HEK293 (cell line): Measurements from ENCODE around the gene HSD3B1.

Experiments used
- CTCF ChIA-PET: fragments of 350-600 bp; formaldehyde crosslinking; extraction: SDS; loops from one replicate; lab custom pipeline; 2021; ENCODE audit warnings: antibody characterized with exemption; lab: Yijun Ruan, JAX
- POLR2A ChIA-PET: fragments of 300-600 bp; formaldehyde crosslinking; extraction: SDS; loops from one replicate; lab custom pipeline; 2020; ENCODE audit warnings: antibody characterized with exemption, inconsistent platforms; lab: Yijun Ruan, JAX
- H3K27ac ChIP-seq: fragments of 200-500 bp; sonication (Bioruptor generic); 2 replicates; pipeline ENCODE4 v1.5.1; 2014; ENCODE audit warnings: low read depth, low read length, control low read depth, inconsistent platforms; ENCODE audit errors: extremely low read depth
- H3K36me3 ChIP-seq, 2 experiments: fragments of 200-500 bp in 1 of 2; sonication (Bioruptor generic) in 1 of 2; 1 replicate in 1 of 2; 2 replicates in 1 of 2; pipeline ENCODE4 v1.5.1; 2014 to 2017; ENCODE audit warnings: inconsistent platforms in 2 of 2, low read length in 2 of 2; ENCODE audit not compliant: control insufficient read depth in 2 of 2, insufficient read depth in 1 of 2
- H3K4me1 ChIP-seq: fragments of 200-500 bp; sonication (Bioruptor generic); 2 replicates; pipeline ENCODE4 v1.5.1; 2014; ENCODE audit warnings: mild to moderate bottlenecking, low read length, inconsistent platforms; ENCODE audit not compliant: control insufficient read depth, insufficient read depth
- H3K4me3 ChIP-seq: 2 replicates; pipeline ENCODE4 v1.5.1; 2011; ENCODE audit warnings: low read depth, mild to moderate bottlenecking, control low read depth, low read length, moderate library complexity
- H3K9me3 ChIP-seq: fragments of 200-500 bp; sonication (Bioruptor generic); 2 replicates; pipeline ENCODE4 v1.5.1; 2014; ENCODE audit warnings: low read depth, low read length, inconsistent platforms; ENCODE audit not compliant: control insufficient read depth, insufficient read depth
- AEBP2 ChIP-seq: fragments of 450-650 bp; formaldehyde crosslinking; IDR thresholded peaks from 2 replicates; pipeline ENCODE4 v1.5.1; 2016; ENCODE audit warnings: missing biosample characterization, missing genetic modification characterization, borderline replicate concordance
- KLF1 ChIP-seq: fragments of 450-650 bp; formaldehyde crosslinking; IDR thresholded peaks from 2 replicates; pipeline ENCODE4 v1.5.1; 2016; ENCODE audit warnings: missing biosample characterization, missing genetic modification characterization
- KLF10 ChIP-seq: fragments of 450-650 bp; IDR thresholded peaks from 2 replicates; pipeline ENCODE4 v1.5.1; 2018; ENCODE audit warnings: missing biosample characterization, mild to moderate bottlenecking, missing genetic modification characterization
- OSR2 ChIP-seq: fragments of 450-650 bp; formaldehyde crosslinking; IDR thresholded peaks from 2 replicates; pipeline ENCODE4 v1.5.1; 2016; ENCODE audit warnings: missing biosample characterization, missing genetic modification characterization
- ZBTB20 ChIP-seq: fragments of 450-650 bp; formaldehyde crosslinking; IDR thresholded peaks from 2 replicates; pipeline ENCODE4 v1.5.1; 2016; ENCODE audit warnings: missing biosample characterization, missing genetic modification characterization
- ZBTB7A ChIP-seq: fragments of 450-650 bp; formaldehyde crosslinking; IDR thresholded peaks from 2 replicates; pipeline ENCODE4 v1.5.1; 2016; ENCODE audit warnings: low read depth, missing biosample characterization, missing genetic modification characterization
- ZNF112 ChIP-seq: fragments of 450-650 bp; formaldehyde crosslinking; IDR thresholded peaks from 2 replicates; pipeline ENCODE4 v1.5.0; 2017; ENCODE audit warnings: missing biosample characterization, missing genetic modification characterization
- ZNF132 ChIP-seq: fragments of 450-650 bp; formaldehyde crosslinking; IDR thresholded peaks from 2 replicates; pipeline ENCODE4 v1.5.1; 2017; ENCODE audit warnings: missing biosample characterization, missing genetic modification characterization, borderline replicate concordance
- ZNF148 ChIP-seq: fragments of 450-650 bp; formaldehyde crosslinking; IDR thresholded peaks from 2 replicates; pipeline ENCODE4 v1.5.0; 2017; ENCODE audit warnings: missing biosample characterization, missing genetic modification characterization, borderline replicate concordance
- ZNF202 ChIP-seq: fragments of 450-650 bp; formaldehyde crosslinking; IDR thresholded peaks from 2 replicates; pipeline ENCODE4 v1.5.1; 2016; ENCODE audit warnings: missing biosample characterization, missing genetic modification characterization, borderline replicate concordance
- ZNF211 ChIP-seq: fragments of 450-650 bp; formaldehyde crosslinking; IDR thresholded peaks from 2 replicates; pipeline ENCODE4 v1.5.1; 2016; ENCODE audit warnings: low read depth, missing biosample characterization, missing genetic modification characterization
- ZNF280C ChIP-seq: fragments of 450-650 bp; formaldehyde crosslinking; IDR thresholded peaks from 2 replicates; pipeline ENCODE4 v1.5.1; 2016; ENCODE audit warnings: missing biosample characterization, missing genetic modification characterization
- ZNF302 ChIP-seq: fragments of 450-650 bp; formaldehyde crosslinking; IDR thresholded peaks from 2 replicates; pipeline ENCODE4 v1.5.1; 2016; ENCODE audit warnings: missing biosample characterization, missing genetic modification characterization, low read depth
- ZNF510 ChIP-seq: fragments of 450-650 bp; formaldehyde crosslinking; IDR thresholded peaks from 2 replicates; pipeline ENCODE4 v1.5.1; 2018; ENCODE audit warnings: mild to moderate bottlenecking, missing genetic modification characterization, missing biosample characterization; ENCODE audit not compliant: insufficient replicate concordance
- ZNF544 ChIP-seq: fragments of 450-650 bp; formaldehyde crosslinking; IDR thresholded peaks from 2 replicates; pipeline ENCODE4 v1.5.0; 2017; ENCODE audit warnings: missing biosample characterization, missing genetic modification characterization
- ZNF677 ChIP-seq: fragments of 450-650 bp; IDR thresholded peaks from 2 replicates; pipeline ENCODE4 v1.5.0; 2018; ENCODE audit warnings: missing biosample characterization, mild to moderate bottlenecking, missing genetic modification characterization, moderate library complexity
- ZNF776 ChIP-seq: fragments of 450-650 bp; formaldehyde crosslinking; IDR thresholded peaks from 2 replicates; pipeline ENCODE4 v1.5.0; 2017; ENCODE audit warnings: missing biosample characterization, missing genetic modification characterization, borderline replicate concordance
- ZXDB ChIP-seq: fragments of 450-650 bp; formaldehyde crosslinking; IDR thresholded peaks from 2 replicates; pipeline ENCODE4 v1.5.1; 2016; ENCODE audit warnings: missing biosample characterization, missing genetic modification characterization

HSD3B1 gene

DNA sequence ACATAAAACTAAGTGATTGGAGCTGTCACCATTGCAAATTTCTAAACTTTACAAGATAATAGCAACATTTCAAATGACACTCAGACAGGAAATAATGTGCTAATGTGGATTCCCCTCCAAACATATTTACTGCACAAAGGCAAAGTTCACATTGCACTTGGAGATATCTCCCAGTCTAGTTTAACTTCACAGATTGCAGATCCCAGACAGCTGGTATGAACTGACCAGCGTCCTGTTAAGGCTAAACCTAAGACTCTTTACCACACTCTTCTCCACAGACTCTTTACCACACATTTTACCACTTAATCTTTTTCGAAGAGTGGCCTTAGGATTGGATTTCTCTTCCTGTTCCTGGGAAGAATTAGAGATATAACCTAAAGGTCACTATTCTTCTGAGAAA lies 40.6 kb upstream of the HSD3B1 start (continued):
- TF ChIP-seq ZNF510 (tag by site-specific recombination): no peak
- TF ChIP-seq AEBP2 (tag by site-specific recombination): no peak
- no peak for TF ChIP-seq ZNF677
- TF ChIP-seq KLF10 (tag by site-specific recombination): no peak
- TF ChIP-seq ZNF302 (tag by site-specific recombination): no peak
- no peak for TF ChIP-seq ZNF776 (tag by site-specific recombination)
- no peak for TF ChIP-seq ZNF132
- no peak for TF ChIP-seq ZNF202 (tag by site-specific recombination)

DNA sequence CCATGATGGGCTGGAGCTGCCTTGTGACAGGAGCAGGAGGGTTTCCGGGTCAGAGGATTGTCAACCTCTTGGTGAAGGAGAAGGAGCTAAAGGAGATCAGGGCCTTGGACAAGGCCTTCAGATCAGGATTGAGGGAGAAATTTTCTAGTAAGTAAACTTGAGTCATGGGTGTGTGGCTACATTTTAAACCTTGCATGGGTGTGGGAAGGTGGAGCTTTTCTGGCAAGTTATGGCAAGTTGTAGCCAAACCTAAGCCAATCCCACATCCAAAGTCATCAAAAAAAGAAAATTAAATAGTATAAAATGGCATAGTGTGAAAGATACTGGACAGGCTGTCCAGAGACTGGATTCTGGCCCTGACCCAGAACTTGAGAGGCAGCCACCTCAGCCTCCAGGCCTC lies 39.8 kb upstream of the HSD3B1 start:
- Histone ChIP-seq H3K36me3 (no peaks in the 10 kb centered on the region), H3K9me3 (no peaks in the 10 kb centered on the region)
- POLR2A ChIA-PET: no interaction called here
- TF ChIP-seq ZNF280C (tag by site-specific recombination) (no peak), ZBTB7A (tag by site-specific recombination) (no peak), ZBTB20 (no peak), ZXDB (no peak), OSR2 (no peak), ZNF112 (tag by site-specific recombination) (no peak), ZNF544 (tag by site-specific recombination) (no peak), KLF1 (tag by site-specific recombination) (no peak), ZNF148 (tag by site-specific recombination) (no peak), ZNF211 (tag by site-specific recombination) (no peak), AEBP2 (tag by site-specific recombination) (no peak)
- TF ChIP-seq, all 188 proteins: peak for 0
- H3K4me1 ChIP-seq: no peaks in the 10 kb centered on the region
- CTCF ChIA-PET: interaction anchor here (0.8 to 2.1 kb wide), 5 partner anchors 9 to 398 kb away, joined by 3 to 8 read pairs (median 3); no protein-coding TSS in a partner anchor
- H3K27ac ChIP-seq: no peak overlapping the region
- no peak overlapping the region for H3K4me3 ChIP-seq
